Stimulated activated naive CD8-positive, alpha-beta T cell treated with anti-CD3 and anti-CD28 coated beads, Interleukin-15, Interleukin-2, amounts not matched to agents 100 U/mL and 50 U/mL, for 24 hours (primary cell): ENCODE data around the gene ROBO3.
A peak's percentile ranks its signal among the peaks of the same experiment; 100 is the strongest.

ENCODE experiments used
- ATAC-seq: fragments of 150-1000 bp; cut with Tn5 transposase; one replicate; pipeline ENCODE4 v1.10.0; 2021
- DNase-seq: peaks from one replicate; pipeline ENCODE4 v3.0.0; 2021

Gene ROBO3

DNA sequence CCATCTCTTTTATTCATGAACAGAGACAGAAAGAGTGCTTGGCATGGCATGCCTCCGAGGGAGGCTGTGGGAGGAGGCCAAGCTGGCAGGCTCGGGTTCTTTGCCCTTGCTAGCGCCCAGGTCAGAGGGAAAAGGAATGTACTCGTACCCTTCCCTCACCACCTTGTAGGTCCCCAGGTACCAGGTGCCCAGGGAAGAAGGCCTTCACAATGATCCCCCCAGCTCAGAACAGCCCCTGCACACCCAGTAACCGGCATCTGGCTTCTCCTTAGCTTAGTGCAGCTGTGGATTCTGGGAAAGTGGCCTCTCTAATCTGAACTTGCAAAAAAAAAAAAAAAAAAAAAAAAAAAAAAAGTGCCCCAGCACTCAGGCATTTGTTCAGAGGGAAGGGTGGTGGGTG lies 55.1 kb downstream of the ROBO3 start:
- DNase-seq = no peak
- ATAC-seq = no peak

DNA sequence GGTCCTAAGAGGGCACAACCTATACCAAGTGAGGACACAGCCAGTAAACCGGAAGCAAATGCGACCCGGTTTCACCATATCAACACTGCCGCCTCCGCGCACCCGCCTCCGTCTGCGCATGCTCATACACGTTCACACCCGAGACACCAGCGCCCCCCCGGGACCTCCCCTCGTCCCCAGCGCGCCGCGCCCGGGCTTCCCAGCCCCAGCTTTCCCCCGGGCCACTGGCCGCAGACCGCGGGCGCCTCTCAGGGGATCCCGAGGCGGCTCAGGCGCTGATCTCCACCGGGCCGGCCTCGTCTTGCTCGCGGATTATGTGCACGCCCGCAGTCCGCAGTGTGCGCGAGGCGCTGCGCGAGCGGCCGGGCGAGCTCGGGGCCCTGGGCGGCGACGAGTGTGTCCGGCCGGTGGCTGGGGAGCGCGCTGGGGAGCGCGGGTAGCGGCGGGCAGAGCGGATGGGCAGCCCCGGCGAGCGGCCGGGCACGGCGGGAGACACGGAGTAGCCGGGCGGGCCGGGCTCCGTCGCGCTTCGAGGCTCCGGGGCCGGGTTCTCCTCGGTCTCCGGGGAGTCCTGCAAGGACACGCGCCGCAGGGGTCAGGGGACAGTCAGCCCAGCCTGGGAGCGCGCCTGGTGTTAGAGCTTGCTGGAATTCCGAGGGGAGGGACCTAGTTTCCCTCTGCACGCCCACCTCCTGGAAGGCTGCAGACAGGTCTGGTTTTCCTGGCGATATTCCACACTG lies 55.8 kb downstream of the ROBO3 start:
- DNase-seq = peak; percentile 85
- ATAC-seq = peak; percentile 71

DNA sequence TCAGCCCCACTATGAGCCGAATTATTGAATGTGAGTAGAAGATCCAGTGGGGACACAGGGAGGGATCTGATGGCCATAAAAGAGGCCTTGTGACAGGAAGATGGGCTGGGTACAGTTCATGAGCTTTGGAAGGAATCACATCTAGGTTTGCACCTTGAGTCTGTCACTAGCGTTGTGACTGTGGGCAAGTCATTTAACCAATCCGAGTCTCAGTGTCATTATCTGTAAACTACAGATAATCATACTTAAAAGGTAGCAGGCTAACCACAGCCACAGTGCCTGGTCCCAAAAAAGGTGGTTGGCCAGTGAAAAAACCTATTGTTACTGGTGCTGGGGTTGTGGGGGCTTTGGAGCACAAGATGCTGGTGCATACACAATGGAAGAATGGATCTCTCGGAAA lies 57.6 kb downstream of the ROBO3 start:
- ATAC-seq (no peak), DNase-seq (no peak)

DNA sequence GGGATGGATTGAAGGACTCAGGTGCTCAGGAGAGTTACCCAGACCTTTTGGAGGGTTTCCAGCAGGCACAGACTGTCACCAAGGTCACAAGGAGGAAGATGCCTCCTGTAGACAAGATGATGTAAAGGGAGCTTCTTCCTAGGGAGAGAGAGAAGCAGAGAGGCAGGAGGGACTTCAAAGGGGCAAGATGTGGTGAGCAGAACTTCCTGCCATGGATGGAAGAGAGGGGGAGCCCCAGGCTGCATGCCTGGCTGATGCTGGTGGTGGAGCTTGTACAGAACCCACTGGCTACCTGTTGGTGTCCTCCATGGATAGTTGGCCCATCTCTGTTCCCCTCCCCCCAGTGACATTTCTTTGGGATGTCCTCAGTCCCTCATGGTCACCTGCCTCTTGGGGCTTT lies 58.1 kb downstream of the ROBO3 start:
- ATAC-seq (no peak), DNase-seq (no peak)

DNA sequence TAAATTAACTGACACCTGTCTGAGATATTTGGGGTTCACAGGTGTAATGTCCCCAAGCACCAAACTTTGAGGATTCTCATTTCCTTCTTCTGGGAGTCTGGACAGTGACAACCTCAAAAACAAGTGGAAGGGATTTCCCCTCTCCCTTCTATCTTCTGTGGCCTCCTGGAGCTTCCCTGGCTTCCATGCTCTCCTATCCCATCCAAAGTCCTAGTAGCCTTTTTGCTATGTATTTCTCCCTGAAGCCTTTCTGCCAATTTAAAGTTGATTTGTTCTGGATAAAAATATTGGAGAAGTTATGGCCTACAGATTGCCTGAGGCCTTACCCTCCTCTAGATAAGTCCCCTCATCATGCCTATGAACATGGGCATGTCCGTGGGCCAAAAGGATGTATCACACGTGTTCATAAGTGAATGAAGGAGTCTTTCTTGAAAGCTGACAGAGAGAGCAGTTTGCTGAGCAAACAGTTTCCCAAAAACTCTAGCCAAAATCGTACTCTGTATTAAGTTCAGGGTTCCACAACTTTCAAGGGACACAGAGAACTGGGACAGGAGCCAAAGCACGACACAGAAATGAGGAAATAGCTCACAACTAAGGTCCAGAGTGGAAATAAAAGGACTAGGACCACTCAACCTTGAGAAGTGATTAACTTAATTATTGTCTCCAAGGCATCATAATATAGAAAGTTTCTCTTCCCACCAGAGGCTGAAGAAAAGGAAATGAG lies 63.9 kb downstream of the ROBO3 start:
- no peak for DNase-seq
- ATAC-seq = no peak

DNA sequence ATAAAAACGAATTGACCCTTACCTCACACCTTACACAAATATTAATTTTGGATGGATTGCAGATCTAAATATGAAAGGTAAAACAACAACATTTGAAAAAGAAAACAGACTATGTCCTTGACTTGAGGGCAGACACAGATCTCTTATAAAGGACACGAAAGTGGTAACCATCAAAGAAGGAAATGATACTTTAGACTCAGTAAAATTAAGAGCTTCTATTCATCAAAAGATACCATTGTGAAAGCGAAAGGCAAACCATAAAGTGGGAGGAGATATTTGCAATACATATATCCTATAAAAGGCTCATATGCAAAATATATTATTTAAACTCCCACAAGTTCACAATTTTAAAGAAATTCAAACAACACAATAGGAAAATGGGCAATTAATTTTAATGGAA lies 65.6 kb downstream of the ROBO3 start:
- DNase-seq (no peak), ATAC-seq (no peak)
